Glutamatergic neuron (in vitro differentiated cells): Measurements from ENCODE around the gene PPP1R9A. TPM values are rescaled to one million over a fixed set of nuclear protein-coding genes. Genes with fewer than 3 reads are reported as not detected.

Source experiments
- DNase-seq: peaks from one replicate; pipeline ENCODE4 v3.0.0; 2022
- H3K27ac Mint-ChIP-seq: one replicate; pipeline ENCODE4 v1.8.0; 2020; ENCODE audit warnings: mild to moderate bottlenecking, mixed read lengths, inconsistent platforms; ENCODE audit not compliant: unreplicated experiment
- H3K27me3 Mint-ChIP-seq: one replicate; pipeline ENCODE4 v1.8.0; 2020; ENCODE audit warnings: mild to moderate bottlenecking, moderate library complexity, mixed read lengths, inconsistent platforms; ENCODE audit not compliant: unreplicated experiment
- H3K36me3 Mint-ChIP-seq: one replicate; pipeline ENCODE4 v1.8.0; 2020; ENCODE audit warnings: mild to moderate bottlenecking, mixed read lengths, inconsistent platforms; ENCODE audit not compliant: unreplicated experiment
- H3K4me1 Mint-ChIP-seq: one replicate; pipeline ENCODE4 v1.8.0; 2020; ENCODE audit warnings: mild to moderate bottlenecking, low read depth, mixed read lengths, inconsistent platforms; ENCODE audit not compliant: unreplicated experiment
- H3K4me3 Mint-ChIP-seq: one replicate; pipeline ENCODE4 v1.8.0; 2020; ENCODE audit warnings: mild to moderate bottlenecking, mixed read lengths, inconsistent platforms; ENCODE audit not compliant: unreplicated experiment
- H3K9me3 Mint-ChIP-seq: one replicate; pipeline ENCODE4 v1.8.0; 2020; ENCODE audit warnings: mild to moderate bottlenecking, moderate library complexity, mixed read lengths, inconsistent platforms; ENCODE audit not compliant: unreplicated experiment
- CTCF ChIP-seq: fragments of 200-600 bp; sonication (generic); IDR thresholded peaks from one replicate; pipeline ENCODE4 v1.5.0; 2021; ENCODE audit not compliant: partially characterized antibody, unreplicated experiment
- total RNA-seq: library from RNA; stranded (reverse); fragmentation: NEBNext Ultra II Directional; extraction: Animal tissue kit (Norgen Biotek cat#: 25700); gene quantifications from one replicate; pipeline ENCODE4 v1.2.1, GENCODE V29; 2021; ENCODE audit not compliant: unreplicated experiment

Gene PPP1R9A
- total RNA-seq, 1 donor from 2014 or later, result 14.7 TPM

GRCh38 chr7:94901981-94902380 lies 5.4 kb upstream of the PPP1R9A start:
- Mint-ChIP-seq H3K4me3 (no peak overlapping the region), H3K36me3 (no peaks in the 10 kb centered on the region), H3K4me1 (no peaks in the 10 kb centered on the region), H3K9me3 (no peaks in the 10 kb centered on the region), H3K27ac (no peak overlapping the region), H3K27me3 (peaks cover 1% of the 10 kb centered on the region)
- TF ChIP-seq CTCF, result no peak
- no peak for DNase-seq

- Mint-ChIP-seq H3K9me3 (no peaks in the 10 kb centered on the region), H3K27me3 (peaks cover 5% of the 10 kb centered on the region), H3K27ac (no peak overlapping the region), H3K4me3 (no peak overlapping the region), H3K4me1 (no peaks in the 10 kb centered on the region), H3K36me3 (no peaks in the 10 kb centered on the region)
- TF ChIP-seq CTCF, result no peak
- DNase-seq, result no peak
Measured at GRCh38 chr7:94903971-94904370, 3.4 kb upstream of the PPP1R9A start.

GRCh38 chr7:94904982-94905381 lies 2.4 kb upstream of the PPP1R9A start:
- no peak overlapping the region for H3K27ac Mint-ChIP-seq
- H3K36me3 Mint-ChIP-seq, result no peaks in the 10 kb centered on the region
- H3K27me3 Mint-ChIP-seq, result peaks cover 5% of the 10 kb centered on the region
- no peak for DNase-seq
- H3K9me3 Mint-ChIP-seq, result peaks cover under 1% of the 10 kb centered on the region
- TF ChIP-seq CTCF, result no peak
- no peaks in the 10 kb centered on the region for H3K4me1 Mint-ChIP-seq
- no peak overlapping the region for H3K4me3 Mint-ChIP-seq

- no peak overlapping the region for H3K27ac Mint-ChIP-seq
- H3K4me3 Mint-ChIP-seq, result no peak overlapping the region
- H3K27me3 Mint-ChIP-seq, result peaks cover 5% of the 10 kb centered on the region
Measured at GRCh38 chr7:94906065-94906851, 1.1 kb upstream of the PPP1R9A start.

More at GRCh38 chr7:94906065-94906851, 1.1 kb upstream of the PPP1R9A start:
- Mint-ChIP-seq H3K9me3 (peaks cover 2% of the 10 kb centered on the region), H3K36me3 (no peaks in the 10 kb centered on the region), H3K4me1 (no peaks in the 10 kb centered on the region)
- no peak for DNase-seq
- TF ChIP-seq CTCF, result no peak
